Vagina (tissue), 2 donors: Measurements from ENCODE around the gene TEC.
"Not testable (repeated sequence)": the region's sequence is repeated elsewhere in the genome, so short reads cannot be mapped to it uniquely, and the experiment has no call there.

Experiments
- CTCF ChIP-seq, 3 experiments: fragments of 450-650 bp in 2 of 3; fragments of 200-600 bp in 1 of 3; sonication (generic) in 1 of 3; IDR thresholded peaks; one replicate each; pipeline ENCODE4 v1.5.1; 2017 to 2019; ENCODE audit warnings: antibody characterized with exemption in 3 of 3, mild to moderate bottlenecking in 2 of 3, moderate library complexity in 2 of 3
- POLR2A ChIP-seq, 2 donors: fragments of 450-650 bp; IDR thresholded peaks; one replicate each; pipeline ENCODE4 v1.6.1; 2017; ENCODE audit warnings: antibody characterized with exemption in 2 of 2, mild to moderate bottlenecking in 2 of 2, moderate library complexity in 2 of 2
- POLR2AphosphoS5 ChIP-seq, 2 donors: sonication (generic); formaldehyde crosslinking; IDR thresholded peaks; one replicate each; pipeline ENCODE4 v1.9.0; 2017; ENCODE audit warnings: antibody characterized with exemption in 2 of 2, mild to moderate bottlenecking in 2 of 2, low read depth in 1 of 2; ENCODE audit not compliant: insufficient read depth in 1 of 2

DNA sequence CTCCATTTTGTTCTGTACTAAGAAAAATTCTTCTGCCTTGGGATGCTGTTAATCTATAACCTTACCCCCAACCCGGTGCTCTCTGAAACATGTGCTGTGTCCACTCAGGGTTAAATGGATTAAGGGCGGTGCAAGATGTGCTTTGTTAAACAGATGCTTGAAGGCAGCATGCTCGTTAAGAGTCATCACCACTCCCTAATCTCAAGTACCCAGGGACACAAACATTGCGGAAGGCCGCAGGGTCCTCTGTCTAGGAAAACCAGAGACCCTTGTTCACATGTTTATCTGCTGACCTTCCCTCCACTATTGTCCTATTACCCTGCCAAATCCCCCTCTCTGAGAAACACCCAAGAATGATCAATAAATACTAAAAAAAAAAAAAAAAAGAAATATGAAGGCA is 82.6 kb downstream of the TEC start:
- not testable (repeated sequence) for TF ChIP-seq CTCF (IDR thresholded peaks at IDR 0.05); POLR2A (IDR thresholded peaks at IDR 0.05); POLR2AphosphoS5 (IDR thresholded peaks at IDR 0.05; ENCODE audit: insufficient read depth in 1 of 2, low read depth in 1 of 2)
